Activated naive CD4-positive, alpha-beta T cell treated with anti-CD3 and anti-CD28 coated beads, Interleukin-2, amount 10 ng/mL, durations not matched to agents 7 days and 5 days (primary cell): ENCODE measurements around the gene RASGRF2.

Experiments used
- CTCF ChIA-PET: fragments of 350-600 bp; sonication (Branson Sonifier 250); formaldehyde crosslinking; loops from one replicate; lab custom pipeline; 2021; ENCODE audit warnings: antibody characterized with exemption; lab: Charles Lee
- DNase-seq: peaks from one replicate; pipeline ENCODE4 v3.0.0-alpha.2; 2020
- H3K27ac Mint-ChIP-seq: one replicate; pipeline ENCODE4 v1.8.0; 2021; ENCODE audit warnings: mild to moderate bottlenecking, moderate library complexity, mixed read lengths
- H3K27me3 Mint-ChIP-seq: one replicate; pipeline ENCODE4 v1.8.0; 2021; ENCODE audit warnings: mild to moderate bottlenecking, mixed read lengths
- H3K36me3 Mint-ChIP-seq: one replicate; pipeline ENCODE4 v1.8.0; 2021; ENCODE audit warnings: mixed read lengths
- H3K4me1 Mint-ChIP-seq: one replicate; pipeline ENCODE4 v1.8.0; 2021; ENCODE audit warnings: mixed read lengths
- H3K4me3 Mint-ChIP-seq: one replicate; pipeline ENCODE4 v1.8.0; 2021; ENCODE audit warnings: mild to moderate bottlenecking, moderate library complexity, mixed read lengths
- H3K9me3 Mint-ChIP-seq: one replicate; pipeline ENCODE4 v1.8.0; 2021; ENCODE audit warnings: mixed read lengths

The RASGRF2 gene

GRCh38 chr5:81232464-81233079 lies 272.4 kb downstream of the RASGRF2 start:
- H3K4me3 Mint-ChIP-seq: no peak overlapping the region
- H3K27ac Mint-ChIP-seq: no peak overlapping the region
- no peak for DNase-seq
- H3K4me1 Mint-ChIP-seq: peaks cover 33% of the 10 kb centered on the region
- no peaks in the 10 kb centered on the region for H3K9me3 Mint-ChIP-seq
- H3K36me3 Mint-ChIP-seq: peaks cover 2% of the 10 kb centered on the region
- CTCF ChIA-PET: no interaction called here
- peaks cover 11% of the 10 kb centered on the region for H3K27me3 Mint-ChIP-seq

- no peaks in the 10 kb centered on the region for H3K9me3 Mint-ChIP-seq
- peaks cover 33% of the 10 kb centered on the region for H3K4me1 Mint-ChIP-seq
- CTCF ChIA-PET: no interaction called here
- DNase-seq: no peak
- H3K27ac Mint-ChIP-seq: peak within 1 kb of the TSS; percentile 73
- peaks cover 8% of the 10 kb centered on the region for H3K27me3 Mint-ChIP-seq
- H3K36me3 Mint-ChIP-seq: peaks cover 2% of the 10 kb centered on the region
- no peak within 1 kb of the TSS for H3K4me3 Mint-ChIP-seq
Measured at GRCh38 chr5:81233080-81233634, 273.0 kb downstream of the RASGRF2 start, which contains the start of gene CKMT2. CKMT2 (plus strand) TSS chr5:81233322; CDS start chr5:81251133, 17,811 bp downstream.

GRCh38 chr5:81234299-81234698 lies 274.1 kb downstream of the RASGRF2 start:
- Mint-ChIP-seq H3K27me3 (peaks cover 7% of the 10 kb centered on the region), H3K27ac (peak overlapping the region; percentile 73), H3K9me3 (no peaks in the 10 kb centered on the region), H3K4me3 (no peak overlapping the region), H3K36me3 (peaks cover 2% of the 10 kb centered on the region), H3K4me1 (peaks cover 33% of the 10 kb centered on the region)
- CTCF ChIA-PET: no interaction called here
- DNase-seq: no peak

GRCh38 chr5:81234801-81235200 lies 274.6 kb downstream of the RASGRF2 start:
- CTCF ChIA-PET: no interaction called here

GRCh38 chr5:81235287-81236072 lies 275.3 kb downstream of the RASGRF2 start:
- Mint-ChIP-seq H3K27me3 (peaks cover 7% of the 10 kb centered on the region), H3K36me3 (peaks cover 2% of the 10 kb centered on the region), H3K4me1 (peaks cover 33% of the 10 kb centered on the region), H3K4me3 (no peak overlapping the region), H3K9me3 (no peaks in the 10 kb centered on the region), H3K27ac (peak overlapping the region; percentile 73)
- DNase-seq: no peak
- CTCF ChIA-PET: no interaction called here

More at GRCh38 chr5:81234801-81235200, 274.6 kb downstream of the RASGRF2 start:
- Mint-ChIP-seq H3K4me1 (peaks cover 33% of the 10 kb centered on the region), H3K27ac (peak overlapping the region; percentile 73), H3K27me3 (peaks cover 7% of the 10 kb centered on the region), H3K4me3 (no peak overlapping the region), H3K9me3 (no peaks in the 10 kb centered on the region), H3K36me3 (peaks cover 2% of the 10 kb centered on the region)
- DNase-seq: no peak

GRCh38 chr5:81238460-81238859 lies 278.3 kb downstream of the RASGRF2 start:
- H3K4me3 Mint-ChIP-seq: no peak overlapping the region
- no peak overlapping the region for H3K27ac Mint-ChIP-seq
- no peaks in the 10 kb centered on the region for H3K27me3 Mint-ChIP-seq
- DNase-seq: no peak
- H3K4me1 Mint-ChIP-seq: peaks cover 30% of the 10 kb centered on the region
- peaks cover 2% of the 10 kb centered on the region for H3K36me3 Mint-ChIP-seq
- CTCF ChIA-PET: interaction anchor here (1.0 kb wide), 1 partner anchor 14 kb away, joined by 3 read pairs; no protein-coding TSS in a partner anchor
- no peaks in the 10 kb centered on the region for H3K9me3 Mint-ChIP-seq

- H3K27me3 Mint-ChIP-seq: no peaks in the 10 kb centered on the region
- H3K4me3 Mint-ChIP-seq: no peak overlapping the region
- H3K36me3 Mint-ChIP-seq: peaks cover 1% of the 10 kb centered on the region
- no peak overlapping the region for H3K27ac Mint-ChIP-seq
- CTCF ChIA-PET: no interaction called here
- peaks cover 19% of the 10 kb centered on the region for H3K4me1 Mint-ChIP-seq
- DNase-seq: no peak
- no peaks in the 10 kb centered on the region for H3K9me3 Mint-ChIP-seq
Measured at GRCh38 chr5:81239613-81240012, 279.4 kb downstream of the RASGRF2 start.

GRCh38 chr5:81241001-81241400 lies 280.8 kb downstream of the RASGRF2 start:
- H3K36me3 Mint-ChIP-seq: peaks cover 1% of the 10 kb centered on the region
- no peaks in the 10 kb centered on the region for H3K27me3 Mint-ChIP-seq
- peaks cover 5% of the 10 kb centered on the region for H3K4me1 Mint-ChIP-seq
- H3K9me3 Mint-ChIP-seq: no peaks in the 10 kb centered on the region
- CTCF ChIA-PET: interaction anchor here (1.1 kb wide), 1 partner anchor 9 kb away, joined by 3 read pairs; no protein-coding TSS in a partner anchor
- no peak for DNase-seq
- H3K4me3 Mint-ChIP-seq: no peak overlapping the region
- H3K27ac Mint-ChIP-seq: no peak overlapping the region

- Mint-ChIP-seq H3K27ac (no peak overlapping the region), H3K36me3 (no peaks in the 10 kb centered on the region), H3K4me1 (no peaks in the 10 kb centered on the region), H3K4me3 (no peak overlapping the region), H3K9me3 (no peaks in the 10 kb centered on the region), H3K27me3 (no peaks in the 10 kb centered on the region)
- CTCF ChIA-PET: interaction anchor here (1.1 kb wide), 1 partner anchor 8 kb away, joined by 3 read pairs; no protein-coding TSS in a partner anchor
- no peak for DNase-seq
Measured at GRCh38 chr5:81241961-81242648, 281.9 kb downstream of the RASGRF2 start.

GRCh38 chr5:81242906-81243436 lies 282.8 kb downstream of the RASGRF2 start:
- no peaks in the 10 kb centered on the region for H3K36me3 Mint-ChIP-seq
- H3K4me1 Mint-ChIP-seq: no peaks in the 10 kb centered on the region
- H3K9me3 Mint-ChIP-seq: no peaks in the 10 kb centered on the region
- H3K27ac Mint-ChIP-seq: no peak overlapping the region
- DNase-seq: no peak
- H3K4me3 Mint-ChIP-seq: no peak overlapping the region
- CTCF ChIA-PET: no interaction called here
- H3K27me3 Mint-ChIP-seq: no peaks in the 10 kb centered on the region

- Mint-ChIP-seq H3K27me3 (no peaks in the 10 kb centered on the region), H3K9me3 (no peaks in the 10 kb centered on the region), H3K27ac (no peak overlapping the region), H3K4me1 (no peaks in the 10 kb centered on the region), H3K4me3 (no peak overlapping the region), H3K36me3 (no peaks in the 10 kb centered on the region)
- no peak for DNase-seq
- CTCF ChIA-PET: no interaction called here
Measured at GRCh38 chr5:81244451-81244850, 284.3 kb downstream of the RASGRF2 start.

- Mint-ChIP-seq H3K36me3 (no peaks in the 10 kb centered on the region), H3K4me1 (no peaks in the 10 kb centered on the region), H3K9me3 (no peaks in the 10 kb centered on the region), H3K27ac (no peak overlapping the region), H3K4me3 (no peak overlapping the region), H3K27me3 (no peaks in the 10 kb centered on the region)
- no peak for DNase-seq
- CTCF ChIA-PET: no interaction called here
Measured at GRCh38 chr5:81245871-81246235, 285.7 kb downstream of the RASGRF2 start.

GRCh38 chr5:81246697-81247096 lies 286.5 kb downstream of the RASGRF2 start:
- DNase-seq: no peak
- CTCF ChIA-PET: no interaction called here
- Mint-ChIP-seq H3K27me3 (no peaks in the 10 kb centered on the region), H3K36me3 (no peaks in the 10 kb centered on the region), H3K4me3 (no peak overlapping the region), H3K27ac (no peak overlapping the region), H3K4me1 (no peaks in the 10 kb centered on the region), H3K9me3 (no peaks in the 10 kb centered on the region)

GRCh38 chr5:81247441-81247972 lies 287.3 kb downstream of the RASGRF2 start:
- no peak overlapping the region for H3K27ac Mint-ChIP-seq
- no peaks in the 10 kb centered on the region for H3K36me3 Mint-ChIP-seq
- H3K27me3 Mint-ChIP-seq: no peaks in the 10 kb centered on the region
- H3K9me3 Mint-ChIP-seq: no peaks in the 10 kb centered on the region
- H3K4me1 Mint-ChIP-seq: no peaks in the 10 kb centered on the region
- H3K4me3 Mint-ChIP-seq: no peak overlapping the region
- no peak for DNase-seq
- CTCF ChIA-PET: no interaction called here
